Measurements from ENCODE around the gene KDM6A.

DNA sequence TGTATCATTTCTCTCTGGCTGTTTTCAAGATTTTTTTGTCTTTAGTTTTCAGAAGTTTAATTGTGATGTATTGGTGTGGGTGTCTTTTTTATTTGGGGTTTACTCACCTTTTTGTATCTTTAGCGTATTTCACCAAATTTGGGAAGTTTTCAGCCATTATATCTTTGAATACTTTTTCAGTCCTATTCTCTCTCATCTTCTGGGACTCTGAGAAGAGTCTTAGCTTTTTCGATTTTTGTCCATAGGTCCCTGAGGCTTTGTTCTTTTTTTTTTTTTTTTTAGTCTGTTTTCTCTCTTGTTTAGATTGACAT, 23.8 kb downstream of the KDM6A start:
- TF ChIP-seq, protein P1, sequence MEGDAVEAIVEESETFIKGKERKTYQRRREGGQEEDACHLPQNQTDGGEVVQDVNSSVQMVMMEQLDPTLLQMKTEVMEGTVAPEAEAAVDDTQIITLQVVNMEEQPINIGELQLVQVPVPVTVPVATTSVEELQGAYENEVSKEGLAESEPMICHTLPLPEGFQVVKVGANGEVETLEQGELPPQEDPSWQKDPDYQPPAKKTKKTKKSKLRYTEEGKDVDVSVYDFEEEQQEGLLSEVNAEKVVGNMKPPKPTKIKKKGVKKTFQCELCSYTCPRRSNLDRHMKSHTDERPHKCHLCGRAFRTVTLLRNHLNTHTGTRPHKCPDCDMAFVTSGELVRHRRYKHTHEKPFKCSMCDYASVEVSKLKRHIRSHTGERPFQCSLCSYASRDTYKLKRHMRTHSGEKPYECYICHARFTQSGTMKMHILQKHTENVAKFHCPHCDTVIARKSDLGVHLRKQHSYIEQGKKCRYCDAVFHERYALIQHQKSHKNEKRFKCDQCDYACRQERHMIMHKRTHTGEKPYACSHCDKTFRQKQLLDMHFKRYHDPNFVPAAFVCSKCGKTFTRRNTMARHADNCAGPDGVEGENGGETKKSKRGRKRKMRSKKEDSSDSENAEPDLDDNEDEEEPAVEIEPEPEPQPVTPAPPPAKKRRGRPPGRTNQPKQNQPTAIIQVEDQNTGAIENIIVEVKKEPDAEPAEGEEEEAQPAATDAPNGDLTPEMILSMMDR (IDR thresholded peaks at IDR 0.05) = no peak
- no peak for TF ChIP-seq EP300 (IDR thresholded peaks at IDR 0.05)
- no peak for TF ChIP-seq POLR2A (IDR thresholded peaks at IDR 0.05)
